Sigmoid colon (tissue), 4 donors: ENCODE measurements around the gene FXR2.

Experiments
- CTCF ChIP-seq, 4 experiments: fragments of 450-650 bp in 3 of 4; fragments of 200-600 bp in 1 of 4; IDR thresholded peaks; one replicate each; pipeline ENCODE4 v1.5.1; 2016 to 2019; ENCODE audit warnings: antibody characterized with exemption in 4 of 4, mild to moderate bottlenecking in 3 of 4, moderate library complexity in 2 of 4
- EP300 ChIP-seq, 4 donors: sonication (generic); formaldehyde crosslinking; IDR thresholded peaks; one replicate each; pipeline ENCODE4 v1.6.1; 2017; ENCODE audit warnings: antibody characterized with exemption in 4 of 4
- POLR2AphosphoS5 ChIP-seq, 4 donors: sonication (generic); formaldehyde crosslinking; IDR thresholded peaks; one replicate each; pipeline ENCODE4 v1.6.1; 2017; ENCODE audit warnings: antibody characterized with exemption in 4 of 4

- TF ChIP-seq CTCF (IDR thresholded peaks at IDR 0.05) (no peak), POLR2AphosphoS5 (IDR thresholded peaks at IDR 0.05) (no peak), EP300 (IDR thresholded peaks at IDR 0.05) (no peak)
Observed at GRCh38 chr17:7559320-7560171, 55.2 kb downstream of the FXR2 start.
